NCI-H2107 treated with DMSO at 0.1 percent for 48 hours (cell line): ENCODE data around the gene IRX2.

Source experiments
- DNase-seq: peaks from one replicate; lab custom pipeline; 2025; ENCODE audit not compliant: unreplicated experiment; lab: John Stamatoyannopoulos, UW

IRX2 gene

GRCh38 chr5:2721385-2722138 is 29.9 kb downstream of the IRX2 start:
- no peak for DNase-seq

- DNase-seq, result no peak
Observed at GRCh38 chr5:2719332-2719731, 32.1 kb downstream of the IRX2 start.

GRCh38 chr5:2718115-2718514 is 33.4 kb downstream of the IRX2 start:
- DNase-seq, result no peak

- no peak for DNase-seq
Observed at GRCh38 chr5:2715856-2716255, 35.6 kb downstream of the IRX2 start.

GRCh38 chr5:2714805-2715204 is 36.7 kb downstream of the IRX2 start:
- DNase-seq, result no peak

GRCh38 chr5:2714026-2714425 is 37.5 kb downstream of the IRX2 start:
- no peak for DNase-seq

GRCh38 chr5:2711446-2712425 is 39.7 kb downstream of the IRX2 start:
- no peak for DNase-seq

DNA sequence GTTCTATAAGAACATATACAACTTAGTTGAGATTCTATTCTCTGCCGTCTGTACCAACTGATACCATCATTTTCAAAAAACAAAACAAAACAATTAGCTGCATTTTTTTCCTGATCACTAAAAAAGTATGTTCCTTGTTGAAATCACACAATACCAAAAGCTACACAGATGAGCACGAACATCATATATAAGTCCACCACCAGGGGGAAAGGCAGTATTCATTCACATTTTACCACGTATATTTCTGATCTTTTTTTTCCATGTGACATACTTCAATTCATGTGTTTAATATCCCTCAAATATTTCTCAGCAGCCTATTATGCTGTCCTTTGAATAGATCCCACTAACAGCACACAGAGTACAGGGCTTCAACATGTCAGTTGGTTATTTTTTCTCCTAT is 40.6 kb downstream of the IRX2 start:
- no peak for DNase-seq

GRCh38 chr5:2709976-2710689 is 41.3 kb downstream of the IRX2 start:
- DNase-seq, result no peak

DNA sequence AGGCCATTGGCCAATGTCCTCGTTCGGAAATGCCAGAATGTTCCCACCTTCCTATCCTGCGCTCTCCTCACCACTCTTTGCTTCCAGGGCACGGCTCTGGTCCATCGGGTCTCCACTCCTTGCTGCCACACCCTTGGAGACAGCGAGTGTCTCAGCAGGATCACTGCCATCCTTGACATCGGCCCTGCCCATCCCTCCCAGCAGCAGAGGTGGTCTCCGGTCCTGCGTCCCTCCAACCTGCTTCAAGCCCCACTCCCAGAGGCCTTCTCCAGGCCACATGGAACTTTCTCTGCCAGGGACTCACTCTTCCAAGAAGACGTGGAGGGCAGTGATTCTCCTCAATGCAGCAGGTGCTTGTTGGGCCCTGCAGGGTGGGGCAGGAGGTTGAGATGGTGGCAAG is 42.7 kb downstream of the IRX2 start:
- no peak for DNase-seq

- no peak for DNase-seq
Observed at GRCh38 chr5:2708132-2708531, 43.3 kb downstream of the IRX2 start.

- no peak for DNase-seq
Observed at GRCh38 chr5:2705861-2706260, 45.6 kb downstream of the IRX2 start.

GRCh38 chr5:2704806-2705645 is 46.5 kb downstream of the IRX2 start:
- no peak for DNase-seq

- no peak for DNase-seq
Observed at GRCh38 chr5:2704111-2704510, 47.4 kb downstream of the IRX2 start.

GRCh38 chr5:2703615-2704014 is 47.9 kb downstream of the IRX2 start:
- no peak for DNase-seq

- no peak for DNase-seq
Observed at GRCh38 chr5:2703041-2703440, 48.4 kb downstream of the IRX2 start.

DNA sequence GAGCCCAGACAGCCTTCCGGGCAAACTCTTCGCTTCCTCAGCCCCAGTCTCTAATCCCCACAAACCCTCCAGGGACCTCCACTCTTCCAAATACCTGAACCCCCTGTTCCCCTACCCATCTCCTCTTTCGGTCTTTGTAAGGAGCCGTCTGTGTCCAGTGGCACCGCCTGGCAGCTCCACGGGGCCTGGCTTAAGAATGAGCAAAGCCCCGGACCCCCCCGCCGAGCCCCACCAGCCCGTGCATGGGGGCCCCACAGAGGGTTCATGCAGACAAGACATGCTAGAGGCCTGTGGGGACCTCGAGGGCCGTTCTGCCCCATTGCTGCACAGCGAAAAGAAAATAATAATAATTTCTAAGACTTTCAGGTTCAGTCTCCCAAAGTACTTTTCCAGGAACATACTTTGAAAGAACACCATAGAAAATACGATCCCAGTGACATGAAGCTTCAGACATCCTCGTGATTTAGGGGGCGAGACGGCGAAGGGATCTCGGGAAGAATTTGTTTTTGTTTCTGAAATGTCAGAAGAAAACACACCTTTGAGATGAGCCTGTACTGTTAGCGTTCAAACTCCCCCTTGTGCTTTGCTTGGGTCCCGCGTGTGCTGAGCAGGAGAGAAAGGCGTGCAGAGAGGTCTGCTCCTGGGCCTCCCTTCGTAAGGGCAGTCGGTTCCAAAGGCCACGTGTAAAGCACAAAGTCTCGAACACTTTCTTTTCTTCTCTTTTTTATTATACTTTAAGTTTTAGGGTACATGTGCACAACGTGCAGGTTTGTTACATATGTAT is 49.2 kb downstream of the IRX2 start:
- no peak for DNase-seq

DNA sequence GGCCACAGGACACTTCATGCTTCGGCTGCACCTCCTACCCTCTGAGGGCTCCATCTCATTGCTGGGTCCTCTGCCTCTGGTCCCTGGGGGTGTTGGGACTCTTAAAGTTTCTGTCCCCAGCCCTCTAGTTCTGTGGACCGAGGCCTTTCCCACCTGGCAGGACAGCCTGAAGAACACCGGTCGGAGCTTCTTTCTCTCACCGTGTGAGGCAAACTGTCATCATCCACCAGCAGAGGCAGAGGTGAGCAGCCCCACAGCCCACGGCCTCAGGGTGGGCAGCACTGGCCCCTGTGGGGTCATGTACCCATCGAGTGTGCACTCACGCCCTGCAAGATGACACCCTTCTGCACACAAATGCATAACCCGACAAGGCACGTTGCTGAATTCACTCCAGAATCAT is 49.9 kb downstream of the IRX2 start:
- DNase-seq, result no peak

DNA sequence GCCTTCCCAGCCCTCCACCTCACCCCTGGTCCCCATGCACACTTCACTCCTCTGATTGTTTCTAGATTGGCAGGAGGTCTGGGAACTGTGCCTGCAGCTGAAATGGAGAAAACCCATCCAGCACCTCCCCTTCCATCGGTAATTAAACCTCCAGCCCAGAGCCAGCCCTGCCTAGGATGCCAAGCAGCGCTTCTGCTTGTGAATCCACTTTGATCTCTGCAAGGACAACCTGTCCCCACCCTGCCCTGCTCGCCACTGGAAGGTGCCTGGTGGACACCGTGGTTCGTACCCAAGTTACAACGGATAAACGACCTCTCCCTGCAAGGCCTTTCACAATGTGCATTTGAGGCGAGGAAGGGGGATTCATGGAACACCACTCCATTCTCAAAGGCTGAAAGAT is 50.6 kb downstream of the IRX2 start:
- no peak for DNase-seq

GRCh38 chr5:2699686-2700085 is 51.8 kb downstream of the IRX2 start:
- DNase-seq, result no peak
